Mucosa of rectum (tissue), 2 donors: ENCODE results near the gene CNTN3.

ENCODE experiments used
- H3K27ac ChIP-seq, 2 donors: one replicate each; pipeline ENCODE4 v1.7.0; 2013; ENCODE audit warnings: inconsistent platforms in 2 of 2, low read depth in 2 of 2, low read length in 2 of 2
- H3K27me3 ChIP-seq, 2 donors: one replicate each; pipeline ENCODE4 v1.7.0; 2013; ENCODE audit warnings: low read length in 2 of 2; ENCODE audit not compliant: control insufficient read depth in 2 of 2, insufficient read depth in 2 of 2
- H3K36me3 ChIP-seq, 2 donors: one replicate each; pipeline ENCODE4 v1.7.0; 2013; ENCODE audit warnings: low read length in 2 of 2; ENCODE audit not compliant: control insufficient read depth in 2 of 2, insufficient read depth in 2 of 2
- H3K4me1 ChIP-seq, 2 donors: one replicate each; pipeline ENCODE4 v1.7.0; 2013; ENCODE audit warnings: low read length in 2 of 2, mild to moderate bottlenecking in 1 of 2; ENCODE audit not compliant: control insufficient read depth in 2 of 2, insufficient read depth in 2 of 2
- H3K4me3 ChIP-seq, 2 donors: one replicate each; pipeline ENCODE4 v1.7.0; 2013; ENCODE audit warnings: low read length in 2 of 2
- H3K9ac ChIP-seq, 2 donors: one replicate each; pipeline ENCODE4 v1.7.0; 2013; ENCODE audit warnings: low read length in 2 of 2, low read depth in 1 of 2, mild to moderate bottlenecking in 1 of 2
- H3K9me3 ChIP-seq, 2 donors: one replicate each; pipeline ENCODE4 v1.7.0; 2013; ENCODE audit warnings: low read length in 2 of 2; ENCODE audit not compliant: control insufficient read depth in 2 of 2
- donor health status: healthy.
- donor health status: Normal muscosa, but diverticular disease.

The CNTN3 gene

DNA sequence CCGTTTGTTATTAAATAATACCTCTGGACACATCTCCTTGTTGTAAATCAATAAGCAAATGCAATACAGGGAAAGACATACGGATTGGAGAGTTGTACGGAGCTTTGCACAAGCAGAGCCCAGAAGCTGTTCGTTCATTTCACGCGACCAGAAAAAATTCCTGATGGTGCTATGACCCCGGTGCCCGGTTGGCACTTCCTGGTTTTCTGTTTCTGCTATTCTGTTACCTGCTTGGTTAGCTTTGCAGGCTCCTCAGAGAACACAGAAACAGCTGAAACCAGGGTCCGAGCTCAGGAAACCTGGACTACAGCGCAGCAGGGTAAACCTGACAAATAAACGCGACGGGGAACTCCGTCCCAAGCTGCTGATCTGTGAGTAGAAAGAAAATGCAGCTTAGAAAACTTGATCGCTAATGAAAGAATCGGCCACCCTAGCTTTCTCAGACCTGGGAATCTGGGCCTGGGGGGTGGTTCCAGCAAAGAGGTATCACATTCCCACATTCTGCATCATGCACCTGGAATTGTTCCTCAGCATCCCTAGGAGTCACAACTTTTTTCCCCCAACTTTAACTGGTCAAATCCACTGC, 845 bp downstream of the CNTN3 start:
- H3K4me3 ChIP-seq, result peak overlapping the region; percentile 64 to 78
- H3K27me3 ChIP-seq, result peaks cover 0 to 4% of the 10 kb centered on the region in 2 donors
- H3K9ac ChIP-seq, result peak overlapping the region; percentile 42 to 62
- no peaks in the 10 kb centered on the region for H3K36me3 ChIP-seq
- H3K27ac ChIP-seq, result peak overlapping the region; percentile 25 to 26
- peaks cover 0 to 12% of the 10 kb centered on the region in 2 donors for H3K4me1 ChIP-seq
- H3K9me3 ChIP-seq, result no peaks in the 10 kb centered on the region

DNA sequence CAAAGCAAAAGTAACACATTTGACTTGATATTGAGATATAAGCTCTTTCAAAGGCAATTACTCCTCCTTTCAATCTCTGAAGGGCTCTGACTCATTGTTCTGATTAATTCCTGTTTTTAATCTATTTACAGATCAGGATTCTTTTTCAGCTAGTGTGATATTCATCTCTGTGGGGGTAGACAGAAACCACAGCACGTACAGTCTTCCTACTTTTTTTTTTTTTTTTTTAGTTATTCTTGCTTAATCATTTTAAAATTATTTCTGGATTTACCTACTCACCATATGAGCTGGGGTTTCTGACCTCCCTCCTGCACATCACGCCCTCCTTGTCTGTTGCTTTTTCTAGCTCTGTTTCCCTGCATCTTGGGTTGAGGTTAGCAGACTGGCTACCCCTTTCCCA, 1.4 kb downstream of the CNTN3 start:
- H3K27ac ChIP-seq, result no peak overlapping the region
- peak overlapping the region; percentile 42 to 62 for H3K9ac ChIP-seq
- H3K4me3 ChIP-seq, result peak overlapping the region; percentile 64 to 78
- no peaks in the 10 kb centered on the region for H3K36me3 ChIP-seq
- H3K4me1 ChIP-seq, result peaks cover 0 to 12% of the 10 kb centered on the region in 2 donors
- no peaks in the 10 kb centered on the region for H3K9me3 ChIP-seq
- peaks cover 0 to 4% of the 10 kb centered on the region in 2 donors for H3K27me3 ChIP-seq

DNA sequence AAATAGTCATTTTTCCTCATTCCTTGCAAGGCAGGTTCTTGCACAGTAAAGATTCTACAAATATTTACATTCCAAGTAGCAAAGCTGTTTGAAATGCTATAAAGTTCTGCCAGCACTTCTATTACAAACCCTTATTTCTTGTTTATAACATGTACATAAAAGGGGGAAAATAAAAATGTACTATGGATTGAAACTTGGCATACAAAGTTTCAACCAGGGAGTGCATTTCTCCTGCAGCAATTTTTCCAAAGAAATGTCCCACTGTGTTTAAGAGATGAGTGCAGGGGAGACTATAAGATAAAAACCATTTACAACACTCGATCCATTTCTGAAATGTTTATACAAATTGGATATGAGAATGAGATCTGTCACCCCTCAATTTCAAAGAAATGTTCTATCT, 3.3 kb downstream of the CNTN3 start:
- H3K4me3 ChIP-seq, result no peak overlapping the region
- H3K36me3 ChIP-seq, result no peaks in the 10 kb centered on the region
- H3K9me3 ChIP-seq, result no peaks in the 10 kb centered on the region
- H3K4me1 ChIP-seq, result peaks cover 0 to 12% of the 10 kb centered on the region in 2 donors
- peaks cover 0 to 4% of the 10 kb centered on the region in 2 donors for H3K27me3 ChIP-seq
- H3K27ac ChIP-seq, result no peak overlapping the region
- no peak overlapping the region for H3K9ac ChIP-seq

DNA sequence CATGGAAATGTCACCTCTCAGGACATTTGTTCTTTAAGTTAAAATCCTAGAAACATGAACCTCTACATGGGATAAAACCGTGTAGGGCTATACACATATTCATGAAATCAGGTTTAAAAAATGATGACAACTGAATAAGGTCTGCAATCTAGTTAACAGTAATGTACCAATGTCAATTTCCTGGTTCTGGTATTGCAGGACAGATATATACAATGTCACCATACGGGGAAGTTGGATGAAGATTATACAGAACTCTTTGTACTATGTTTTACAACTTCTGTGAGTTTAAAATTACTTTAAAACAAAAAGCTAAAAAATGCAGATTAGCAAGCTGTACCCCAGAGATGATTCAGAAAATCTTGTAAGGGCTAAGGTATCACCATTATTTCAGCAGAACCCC, 6.7 kb downstream of the CNTN3 start:
- Histone ChIP-seq H3K27ac (no peak overlapping the region), H3K27me3 (no peaks in the 10 kb centered on the region), H3K9me3 (no peaks in the 10 kb centered on the region), H3K9ac (no peak overlapping the region), H3K4me3 (no peak overlapping the region), H3K4me1 (peaks cover 0 to 9% of the 10 kb centered on the region in 2 donors), H3K36me3 (no peaks in the 10 kb centered on the region)

DNA sequence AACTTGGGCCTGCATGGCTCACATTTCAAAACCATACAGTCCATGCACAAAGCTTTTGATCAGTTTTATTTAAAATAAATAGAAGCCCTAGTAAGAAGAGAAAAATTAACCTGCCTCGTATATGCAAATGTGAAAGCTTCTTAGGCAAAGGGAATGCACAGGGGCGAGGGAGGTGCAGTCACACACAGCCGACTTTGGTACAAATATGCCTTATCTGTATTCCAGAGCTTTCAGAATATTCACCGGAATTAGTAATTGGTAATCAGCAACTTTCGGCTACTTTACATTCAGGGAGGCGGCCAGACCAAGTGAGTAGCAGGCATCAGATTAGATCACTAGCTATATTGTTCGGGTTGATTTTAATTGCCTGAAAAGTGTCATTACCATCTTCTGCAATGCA, 7.5 kb downstream of the CNTN3 start:
- Histone ChIP-seq H3K27ac (no peak overlapping the region), H3K36me3 (no peaks in the 10 kb centered on the region), H3K9ac (no peak overlapping the region), H3K9me3 (no peaks in the 10 kb centered on the region), H3K4me1 (peaks cover under 1 to 9% of the 10 kb centered on the region in 2 donors), H3K27me3 (no peaks in the 10 kb centered on the region), H3K4me3 (no peak overlapping the region)

DNA sequence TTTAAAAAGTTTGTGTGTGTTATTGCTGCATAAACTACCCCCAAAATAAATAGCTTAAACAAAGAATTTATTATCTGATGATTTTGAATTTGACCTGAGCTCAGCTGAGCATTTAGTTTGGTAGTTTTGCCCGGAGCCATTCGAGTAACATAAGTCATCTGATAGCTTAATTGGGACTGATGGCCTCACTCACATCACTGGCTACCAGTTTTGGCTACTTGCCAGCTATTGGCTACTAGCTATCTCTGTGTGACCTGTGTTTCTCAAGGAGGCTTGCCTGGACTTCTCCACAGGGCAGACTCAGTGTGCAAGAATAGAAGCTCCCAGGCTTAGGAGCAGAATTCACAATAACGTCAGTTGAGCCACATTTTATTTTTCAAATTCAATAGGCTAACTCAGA, 9.0 kb downstream of the CNTN3 start:
- no peaks in the 10 kb centered on the region for H3K36me3 ChIP-seq
- H3K27ac ChIP-seq, result no peak overlapping the region
- H3K27me3 ChIP-seq, result no peaks in the 10 kb centered on the region
- no peak overlapping the region for H3K9ac ChIP-seq
- peaks cover 2% of the 10 kb centered on the region in 2 donors for H3K4me1 ChIP-seq
- H3K9me3 ChIP-seq, result no peaks in the 10 kb centered on the region
- no peak overlapping the region for H3K4me3 ChIP-seq

DNA sequence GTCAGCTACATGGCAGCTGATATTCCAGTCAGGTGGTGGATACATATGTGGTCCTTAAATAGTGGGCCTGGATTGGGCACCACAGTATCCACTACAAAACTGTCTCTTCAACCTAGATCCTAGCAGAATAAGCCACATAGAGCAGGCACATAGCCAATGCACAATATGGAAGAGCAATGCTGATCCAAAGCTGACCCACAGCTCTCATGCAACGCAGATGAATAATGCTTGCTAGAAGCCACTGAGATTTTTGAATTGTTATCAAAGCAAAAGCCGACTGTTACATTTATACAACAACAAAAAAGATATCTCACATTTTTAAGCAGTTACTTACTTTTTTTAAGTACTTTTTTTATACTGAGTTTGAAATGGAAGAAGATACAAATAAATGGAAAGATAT, 11.2 kb downstream of the CNTN3 start:
- Histone ChIP-seq H3K4me3 (no peak overlapping the region), H3K27me3 (no peaks in the 10 kb centered on the region)

DNA sequence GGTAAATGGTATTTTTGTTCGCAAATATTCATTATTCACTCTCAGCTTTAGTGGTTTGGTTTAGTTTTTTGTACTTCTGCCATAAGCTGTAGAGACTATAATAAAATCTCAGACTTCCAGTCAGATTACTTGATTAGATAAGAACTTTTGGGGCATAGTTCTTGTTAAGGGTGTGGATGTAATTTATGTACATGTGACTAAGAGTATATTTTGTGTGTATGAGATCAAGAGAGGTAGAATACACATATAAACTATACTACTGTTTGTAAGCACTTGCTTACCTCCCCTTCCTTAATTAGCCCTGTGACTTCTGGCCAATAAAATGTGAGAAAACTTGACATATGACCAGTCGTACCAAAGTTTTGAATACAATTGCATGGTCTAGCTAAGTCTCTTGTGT, 12.0 kb downstream of the CNTN3 start:
- Histone ChIP-seq H3K4me1 (peaks cover 0 to 2% of the 10 kb centered on the region in 2 donors), H3K4me3 (peak overlapping the region in 1 of 2 donors; percentile 13), H3K9me3 (no peaks in the 10 kb centered on the region), H3K9ac (no peak overlapping the region), H3K27me3 (no peaks in the 10 kb centered on the region), H3K36me3 (no peaks in the 10 kb centered on the region), H3K27ac (peak overlapping the region; percentile 11 to 17)

More for the DNA sequence above, 11.2 kb downstream of the CNTN3 start:
- Histone ChIP-seq H3K36me3 (no peaks in the 10 kb centered on the region), H3K9me3 (no peaks in the 10 kb centered on the region), H3K4me1 (peaks cover 0 to 2% of the 10 kb centered on the region in 2 donors), H3K27ac (no peak overlapping the region), H3K9ac (no peak overlapping the region)

DNA sequence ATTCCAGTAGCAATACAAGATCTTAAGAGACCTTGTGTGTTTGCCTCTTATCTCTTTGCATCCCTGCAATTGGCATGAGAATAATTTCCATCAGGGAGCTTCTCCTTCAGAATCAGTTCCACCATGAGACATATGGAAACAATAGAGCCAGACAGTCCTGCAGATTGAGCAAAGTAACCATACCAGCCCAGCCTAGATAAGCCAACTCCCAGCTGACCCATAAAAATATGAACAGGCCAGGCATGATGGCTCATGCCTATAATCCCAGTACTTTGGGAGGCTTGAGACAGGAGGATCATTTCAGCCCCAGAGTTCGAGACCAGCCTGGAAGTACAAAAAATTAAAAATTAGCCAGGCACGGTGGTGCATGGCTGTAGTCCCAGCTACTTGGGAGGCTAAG, 12.7 kb downstream of the CNTN3 start:
- H3K27me3 ChIP-seq, result no peaks in the 10 kb centered on the region
- H3K4me1 ChIP-seq, result peaks cover 0 to 2% of the 10 kb centered on the region in 2 donors
- H3K9me3 ChIP-seq, result no peaks in the 10 kb centered on the region
- H3K4me3 ChIP-seq, result peak overlapping the region in 1 of 2 donors; percentile 13
- H3K36me3 ChIP-seq, result no peaks in the 10 kb centered on the region
- no peak overlapping the region for H3K9ac ChIP-seq
- H3K27ac ChIP-seq, result no peak overlapping the region

DNA sequence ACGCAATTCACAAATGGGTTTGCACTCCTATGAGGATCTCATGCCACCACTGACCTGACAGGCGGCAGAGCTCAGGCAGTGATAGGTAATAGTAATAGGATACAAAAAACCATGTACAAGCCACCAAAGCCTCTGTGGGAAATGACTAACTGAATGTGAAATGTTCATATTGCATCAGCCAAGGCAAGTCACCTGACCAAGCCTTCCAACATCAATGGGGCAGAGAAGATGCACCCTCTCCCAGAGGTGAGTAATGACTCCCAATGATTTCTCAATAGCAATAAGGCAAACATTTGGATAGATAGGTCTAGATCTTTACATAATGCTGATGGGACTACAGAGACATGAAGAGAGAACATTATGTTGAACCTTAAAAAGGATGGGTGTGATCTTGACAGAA, 14.9 kb downstream of the CNTN3 start:
- no peak overlapping the region for H3K27ac ChIP-seq
- no peaks in the 10 kb centered on the region for H3K27me3 ChIP-seq
- H3K9me3 ChIP-seq, result no peaks in the 10 kb centered on the region
- H3K9ac ChIP-seq, result no peak overlapping the region
- no peak overlapping the region for H3K4me3 ChIP-seq
- no peaks in the 10 kb centered on the region for H3K36me3 ChIP-seq
- peaks cover 0 to 2% of the 10 kb centered on the region in 2 donors for H3K4me1 ChIP-seq
